ENCODE results near the gene PSMA8. TPM values are rescaled to one million over a fixed set of nuclear protein-coding genes. Genes with fewer than 3 reads are reported as not detected.

The PSMA8 gene
- total and polyA plus RNA-seq, 2 of the 13 experiments (the other 11 are each of a cell fraction or from before 2014, with no cell fraction given): not detected

DNA sequence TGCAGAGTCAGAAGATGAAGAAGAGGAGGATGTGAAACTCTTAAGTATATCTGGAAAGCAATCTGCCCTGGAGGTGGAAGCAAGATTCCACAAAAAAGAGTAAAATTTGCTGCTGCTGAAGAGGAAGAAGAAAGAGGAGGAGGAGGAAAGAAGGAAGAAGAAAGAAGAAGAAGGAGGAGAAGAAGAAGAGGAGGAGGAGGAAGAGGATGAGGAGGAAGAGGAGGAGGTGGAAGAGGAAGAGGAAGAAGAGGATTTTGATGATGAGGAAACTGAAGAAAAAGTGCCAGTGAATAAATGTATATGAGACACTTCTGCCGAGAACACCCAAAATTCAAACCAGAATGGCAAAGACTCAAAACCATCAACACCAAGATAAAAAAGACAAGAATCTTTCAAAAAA is 71.6 kb downstream of the PSMA8 start (continued):
- TF ChIP-seq ZNF556 (CRISPR knock-in tag; IDR thresholded peaks at IDR 0.05; ENCODE audit: borderline replicate concordance): no peak
- TF ChIP-seq ZBTB7A (CRISPR knock-in tag; IDR thresholded peaks at IDR 0.05): no peak
- TF ChIP-seq, protein P1, sequence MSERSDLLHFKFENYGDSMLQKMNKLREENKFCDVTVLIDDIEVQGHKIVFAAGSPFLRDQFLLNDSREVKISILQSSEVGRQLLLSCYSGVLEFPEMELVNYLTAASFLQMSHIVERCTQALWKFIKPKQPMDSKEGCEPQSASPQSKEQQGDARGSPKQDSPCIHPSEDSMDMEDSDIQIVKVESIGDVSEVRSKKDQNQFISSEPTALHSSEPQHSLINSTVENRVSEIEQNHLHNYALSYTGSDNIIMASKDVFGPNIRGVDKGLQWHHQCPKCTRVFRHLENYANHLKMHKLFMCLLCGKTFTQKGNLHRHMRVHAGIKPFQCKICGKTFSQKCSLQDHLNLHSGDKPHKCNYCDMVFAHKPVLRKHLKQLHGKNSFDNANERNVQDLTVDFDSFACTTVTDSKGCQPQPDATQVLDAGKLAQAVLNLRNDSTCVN (CRISPR knock-in tag; IDR thresholded peaks at IDR 0.05; ENCODE audit: borderline replicate concordance): no peak

DNA sequence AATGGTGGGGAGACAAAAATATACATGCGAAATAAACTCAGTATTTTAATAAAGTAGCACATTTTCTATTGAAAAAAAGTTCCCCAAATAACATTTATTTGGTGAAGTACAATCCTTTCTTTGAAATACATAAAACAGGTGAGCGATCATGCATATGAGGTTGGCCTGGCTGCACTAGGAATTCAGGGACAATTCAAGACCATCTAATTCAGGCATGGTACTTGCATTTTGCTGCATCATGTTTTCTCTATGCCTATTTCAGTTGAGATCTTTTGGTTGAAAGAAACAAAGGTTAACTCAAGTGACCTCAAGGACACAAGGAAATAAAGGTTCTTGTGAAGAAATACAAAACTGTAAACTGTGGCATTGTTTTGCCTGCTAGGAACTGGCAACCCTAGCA is 72.8 kb downstream of the PSMA8 start:
- H3K27ac ChIP-seq (ENCODE audit: extremely low read length, insufficient read depth, low read length): no peak overlapping the region
- ChIA-PET POLR2A (no interaction called here), CTCF (ENCODE audit: low intra/inter-chr PET ratio, low total read pairs) (no interaction called here)
- H3K4me1 ChIP-seq (ENCODE audit: insufficient read depth, low read length): no peaks in the 10 kb centered on the region
- BruUV-seq (replicated peaks): no TSS peak
- H3K4me3 ChIP-seq (replicated peaks in 1 of 3; ENCODE audit: insufficient read depth in 1 of 3, low read depth in 2 of 3, low read length in 3 of 3): no peak overlapping the region
- in situ Hi-C loops (cut with HindIII; ENCODE audit: extremely low pct_ligation_motif_present, low pct_unique_long_range_greater_than_20kb): no loop called here
- no peaks in the 10 kb centered on the region for H3K79me2 ChIP-seq (ENCODE audit: insufficient read depth, low read length)
- no peak for FAIRE-seq
- no peaks in the 10 kb centered on the region for H4K20me1 ChIP-seq (ENCODE audit: insufficient read depth, low read length)
- no peak for DNase-seq (ENCODE audit: low spot score)
- H3K36me3 ChIP-seq (replicated peaks in 1 of 2; ENCODE audit: control insufficient read depth in 1 of 2, insufficient read depth in 2 of 2, low read length in 2 of 2): no peaks in the 10 kb centered on the region
- no peak overlapping the region for H2AFZ ChIP-seq (ENCODE audit: low read length)
- ATAC-seq: no peak
- intact Hi-C loops (cut with micrococcal nuclease; ENCODE audit: unreplicated experiment): loop anchor here (10.0 kb wide), 1 partner anchor 112 kb away; the partner anchor contains the start of gene SS18
- H3K9me3 ChIP-seq (ENCODE audit: low read length): no peaks in the 10 kb centered on the region
- H3K4me2 ChIP-seq (ENCODE audit: low read depth, low read length): no peak overlapping the region
- no peaks in the 10 kb centered on the region; a peak in 1 of 5 replicates for H3K27me3 ChIP-seq (ENCODE audit: control insufficient read depth in 1 of 2, insufficient read depth in 2 of 2, low read length in 2 of 2)
- 52% methylated on average over 2 of the region's 2 CpGs for WGBS (ENCODE audit: low lambda C conversion rate)
- no peak overlapping the region for H3K9ac ChIP-seq (ENCODE audit: insufficient read depth, low read depth, low read length)
- TF ChIP-seq ZNF7 (CRISPR knock-in tag; IDR thresholded peaks at IDR 0.05) (no peak), ZNF629 (CRISPR knock-in tag; conservative IDR thresholded peaks at IDR 0.05) (no peak), ZNF672 (CRISPR knock-in tag; IDR thresholded peaks at IDR 0.05) (no peak), ZNF550 (CRISPR knock-in tag; IDR thresholded peaks at IDR 0.05; ENCODE audit: borderline replicate concordance) (no peak), NKX3-1 (CRISPR knock-in tag; IDR thresholded peaks at IDR 0.05) (no peak), ZNF614 (CRISPR knock-in tag; IDR thresholded peaks at IDR 0.05; ENCODE audit: borderline replicate concordance) (no peak), DR1 (CRISPR knock-in tag; IDR thresholded peaks at IDR 0.05) (no peak), PRPF4 (IDR thresholded peaks at IDR 0.05; ENCODE audit: low read depth, low read length, poor library complexity, severe bottlenecking) (no peak), SNAPC2 (CRISPR knock-in tag; IDR thresholded peaks at IDR 0.05) (no peak), HOXD1 (CRISPR knock-in tag; IDR thresholded peaks at IDR 0.05) (no peak), AKAP8 (CRISPR knock-in tag; IDR thresholded peaks at IDR 0.05) (no peak), RAD21 (CRISPR knock-in tag; IDR thresholded peaks at IDR 0.05) (no peak), TBP (CRISPR knock-in tag; IDR thresholded peaks at IDR 0.05) (no peak), ZNF598 (CRISPR knock-in tag; IDR thresholded peaks at IDR 0.05; ENCODE audit: borderline replicate concordance) (no peak)
- TF ChIP-seq, protein P2, sequence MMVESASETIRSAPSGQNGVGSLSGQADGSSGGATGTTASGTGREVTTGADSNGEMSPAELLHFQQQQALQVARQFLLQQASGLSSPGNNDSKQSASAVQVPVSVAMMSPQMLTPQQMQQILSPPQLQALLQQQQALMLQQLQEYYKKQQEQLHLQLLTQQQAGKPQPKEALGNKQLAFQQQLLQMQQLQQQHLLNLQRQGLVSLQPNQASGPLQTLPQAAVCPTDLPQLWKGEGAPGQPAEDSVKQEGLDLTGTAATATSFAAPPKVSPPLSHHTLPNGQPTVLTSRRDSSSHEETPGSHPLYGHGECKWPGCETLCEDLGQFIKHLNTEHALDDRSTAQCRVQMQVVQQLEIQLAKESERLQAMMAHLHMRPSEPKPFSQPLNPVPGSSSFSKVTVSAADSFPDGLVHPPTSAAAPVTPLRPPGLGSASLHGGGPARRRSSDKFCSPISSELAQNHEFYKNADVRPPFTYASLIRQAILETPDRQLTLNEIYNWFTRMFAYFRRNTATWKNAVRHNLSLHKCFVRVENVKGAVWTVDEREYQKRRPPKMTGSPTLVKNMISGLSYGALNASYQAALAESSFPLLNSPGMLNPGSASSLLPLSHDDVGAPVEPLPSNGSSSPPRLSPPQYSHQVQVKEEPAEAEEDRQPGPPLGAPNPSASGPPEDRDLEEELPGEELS (CRISPR knock-in tag; IDR thresholded peaks at IDR 0.05): no peak
- TF ChIP-seq, protein P3, sequence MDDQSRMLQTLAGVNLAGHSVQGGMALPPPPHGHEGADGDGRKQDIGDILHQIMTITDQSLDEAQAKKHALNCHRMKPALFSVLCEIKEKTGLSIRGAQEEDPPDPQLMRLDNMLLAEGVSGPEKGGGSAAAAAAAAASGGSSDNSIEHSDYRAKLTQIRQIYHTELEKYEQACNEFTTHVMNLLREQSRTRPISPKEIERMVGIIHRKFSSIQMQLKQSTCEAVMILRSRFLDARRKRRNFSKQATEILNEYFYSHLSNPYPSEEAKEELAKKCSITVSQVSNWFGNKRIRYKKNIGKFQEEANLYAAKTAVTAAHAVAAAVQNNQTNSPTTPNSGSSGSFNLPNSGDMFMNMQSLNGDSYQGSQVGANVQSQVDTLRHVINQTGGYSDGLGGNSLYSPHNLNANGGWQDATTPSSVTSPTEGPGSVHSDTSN (CRISPR knock-in tag; IDR thresholded peaks at IDR 0.05; ENCODE audit: borderline replicate concordance): no peak

Measured in HepG2 (cell line).